ENCODE data around the gene CCDC102B. TPM values are rescaled to one million over a fixed set of nuclear protein-coding genes. Genes with fewer than 3 reads are reported as not detected.

Gene CCDC102B
- total RNA-seq, 6 experiments from 2014 or later, result 0.86 to 1.7 (median 1.2) TPM

- H3K9me3 ChIP-seq, result no peaks in the 10 kb centered on the region
- no peaks in the 10 kb centered on the region for H3K27me3 ChIP-seq
- H3K27ac ChIP-seq, result no peak overlapping the region
- ATAC-seq (no peak), DNase-seq (no peak)
- no peaks in the 10 kb centered on the region for H3K36me3 ChIP-seq
- no peaks in the 10 kb centered on the region for H3K4me1 ChIP-seq
- intact Hi-C loops (cut with DNase I), result no loop called here
- WGBS (ENCODE audit: insufficient coverage, low coverage, low lambda C conversion rate, missing lambda C conversion rate), result 92% methylated on average over 1 of the region's 1 CpG
- TF ChIP-seq CTCF (IDR thresholded peaks at IDR 0.05) (no peak), POLR2A (IDR thresholded peaks at IDR 0.05) (no peak)
- H3K4me3 ChIP-seq, result no peak overlapping the region
Measured at GRCh38 chr18:69044215-69044614, 246.3 kb downstream of the CCDC102B start.

- Histone ChIP-seq H3K27me3 (no peaks in the 10 kb centered on the region), H3K4me3 (no peak overlapping the region), H3K9me3 (no peaks in the 10 kb centered on the region), H3K36me3 (no peaks in the 10 kb centered on the region), H3K4me1 (no peaks in the 10 kb centered on the region), H3K27ac (no peak overlapping the region)
- TF ChIP-seq POLR2A (IDR thresholded peaks at IDR 0.05), result no peak
- no peak for TF ChIP-seq CTCF (IDR thresholded peaks at IDR 0.05)
- 67% methylated on average over 4 of the region's 4 CpGs for whole genome bisulfite sequencing (ENCODE audit: insufficient coverage, low coverage, low lambda C conversion rate, missing lambda C conversion rate)
- no peak for DNase-seq
- intact Hi-C loops (cut with DNase I), result no loop called here
- no peak for ATAC-seq
Measured at GRCh38 chr18:69064063-69064462, 266.2 kb downstream of the CCDC102B start.

GRCh38 chr18:69067048-69067447, 269.2 kb downstream of the CCDC102B start:
- peaks cover 0 to 2% (median 0%) of the 10 kb centered on the region in 4 donors for H3K4me1 ChIP-seq
- TF ChIP-seq POLR2A (IDR thresholded peaks at IDR 0.05) (no peak), CTCF (IDR thresholded peaks at IDR 0.05) (no peak)
- no peaks in the 10 kb centered on the region for H3K9me3 ChIP-seq
- no peak overlapping the region for H3K27ac ChIP-seq
- 0% methylated on average over 1 of the region's 1 CpG for WGBS (ENCODE audit: insufficient coverage, low coverage, low lambda C conversion rate, missing lambda C conversion rate)
- H3K36me3 ChIP-seq, result no peaks in the 10 kb centered on the region
- no peak overlapping the region for H3K4me3 ChIP-seq
- no peaks in the 10 kb centered on the region for H3K27me3 ChIP-seq
- intact Hi-C loops (cut with DNase I), result no loop called here
- DNase-seq (no peak), ATAC-seq (no peak)

- no peak for TF ChIP-seq CTCF (IDR thresholded peaks at IDR 0.05)
- no peak for TF ChIP-seq POLR2A (IDR thresholded peaks at IDR 0.05)
- 50% methylated on average over 3 of the region's 3 CpGs for WGBS (ENCODE audit: insufficient coverage, low coverage, low lambda C conversion rate, missing lambda C conversion rate)
- Histone ChIP-seq H3K36me3 (no peaks in the 10 kb centered on the region), H3K27me3 (no peaks in the 10 kb centered on the region), H3K9me3 (no peaks in the 10 kb centered on the region), H3K4me1 (peaks cover 0 to 5% (median 0%) of the 10 kb centered on the region in 4 donors), H3K27ac (no peak overlapping the region), H3K4me3 (no peak overlapping the region)
- ATAC-seq (peak; percentile 67 to 92 (median 86)), DNase-seq (no peak)
- intact Hi-C loops (cut with DNase I), result no loop called here
Measured at GRCh38 chr18:69071680-69072079, 273.8 kb downstream of the CCDC102B start.

GRCh38 chr18:69081846-69082245, 284.0 kb downstream of the CCDC102B start:
- Histone ChIP-seq H3K4me3 (no peak overlapping the region), H3K27me3 (no peaks in the 10 kb centered on the region), H3K4me1 (no peaks in the 10 kb centered on the region), H3K9me3 (no peaks in the 10 kb centered on the region), H3K36me3 (no peaks in the 10 kb centered on the region), H3K27ac (no peak overlapping the region)
- DNase-seq (no peak), ATAC-seq (no peak)
- no peak for TF ChIP-seq POLR2A (IDR thresholded peaks at IDR 0.05)
- 15% methylated on average over 2 of the region's 2 CpGs for WGBS (ENCODE audit: insufficient coverage, low coverage, low lambda C conversion rate, missing lambda C conversion rate)
- intact Hi-C loops (cut with DNase I), result no loop called here

Measured in right lobe of liver (tissue), 6 donors.